MM.1S (cell line): ENCODE data around the gene MAD1L1.

ENCODE experiments used
- DNase-seq: peaks from one replicate; pipeline ENCODE4 v3.0.0-alpha.2; 2015
- H2AFZ ChIP-seq: fragments of 300-600 bp; sonication (generic); 2 replicates; pipeline ENCODE4 v1.6.0; 2016; ENCODE audit warnings: antibody characterized with exemption, low read length
- H3F3A ChIP-seq: fragments of 300-600 bp; sonication (generic); 2 replicates; pipeline ENCODE4 v1.6.1; 2016; ENCODE audit warnings: mild to moderate bottlenecking, antibody characterized with exemption, low read length, moderate library complexity, mixed read lengths; ENCODE audit not compliant: insufficient read depth
- H3K27ac ChIP-seq: fragments of 300-600 bp; sonication (generic); 2 replicates; pipeline ENCODE4 v1.5.1; 2016; ENCODE audit warnings: mild to moderate bottlenecking, low read length
- H3K27me3 ChIP-seq: fragments of 300-600 bp; sonication (generic); replicated peaks from 2 replicates; pipeline ENCODE4 v1.6.0; 2016; ENCODE audit warnings: low read length; ENCODE audit not compliant: insufficient read depth
- H3K36me3 ChIP-seq: fragments of 300-600 bp; sonication (generic); replicated peaks from 2 replicates; pipeline ENCODE4 v1.6.1; 2016; ENCODE audit warnings: mild to moderate bottlenecking, low read length, mixed read lengths; ENCODE audit not compliant: insufficient read depth
- H3K4me1 ChIP-seq: fragments of 300-600 bp; sonication (generic); 2 replicates; pipeline ENCODE4 v1.6.1; 2016; ENCODE audit warnings: low read length, mixed read lengths
- H3K4me2 ChIP-seq: fragments of 300-600 bp; sonication (generic); 2 replicates; pipeline ENCODE4 v1.6.0; 2016; ENCODE audit warnings: low read depth, low read length
- H3K4me3 ChIP-seq: fragments of 300-600 bp; sonication (generic); 2 replicates; pipeline ENCODE4 v1.5.1; 2016; ENCODE audit warnings: low read length, mixed read lengths
- H3K79me2 ChIP-seq: fragments of 300-600 bp; sonication (generic); 2 replicates; pipeline ENCODE4 v1.6.1; 2016; ENCODE audit warnings: mixed run types, low read length, mixed read lengths
- H3K9ac ChIP-seq: fragments of 300-600 bp; sonication (generic); 2 replicates; pipeline ENCODE4 v1.6.1; 2016; ENCODE audit warnings: low read length, mixed read lengths
- H3K9me2 ChIP-seq: fragments of 300-600 bp; sonication (generic); replicated peaks from 2 replicates; pipeline ENCODE4 v1.6.1; 2016; ENCODE audit warnings: mild to moderate bottlenecking, low read length, mixed read lengths; ENCODE audit not compliant: insufficient read depth
- H3K9me3 ChIP-seq: fragments of 300-600 bp; sonication (generic); replicated peaks from 2 replicates; pipeline ENCODE4 v1.6.1; 2016; ENCODE audit warnings: mild to moderate bottlenecking, low read length, mixed read lengths; ENCODE audit not compliant: insufficient read depth
- H4K20me1 ChIP-seq: fragments of 300-600 bp; sonication (generic); 2 replicates; pipeline ENCODE4 v1.6.1; 2016; ENCODE audit warnings: mild to moderate bottlenecking, low read length, moderate library complexity, mixed read lengths; ENCODE audit not compliant: insufficient read depth
- CTCF ChIP-seq: fragments of 300-600 bp; sonication (generic); IDR thresholded peaks from 2 replicates; pipeline ENCODE4 v1.5.1; 2016; ENCODE audit warnings: antibody characterized with exemption, low read length, mixed read lengths
- EZH2 ChIP-seq: fragments of 300-600 bp; sonication (generic); optimal IDR thresholded peaks from 2 replicates; pipeline ENCODE3; 2017; ENCODE audit warnings: low read depth, mild to moderate bottlenecking, antibody characterized with exemption, low read length, mixed read lengths
- EZH2phosphoT487 ChIP-seq: fragments of 300-600 bp; sonication (generic); IDR thresholded peaks from 2 replicates; pipeline ENCODE4 v1.6.1; 2018; ENCODE audit warnings: antibody characterized with exemption, low read length

Gene MAD1L1

GRCh38 chr7:2272031-2272430 lies 39.3 kb upstream of the MAD1L1 start:
- Histone ChIP-seq H3K4me1 (no peaks in the 10 kb centered on the region), H3K9me3 (no peaks in the 10 kb centered on the region), H3K36me3 (no peaks in the 10 kb centered on the region), H4K20me1 (no peaks in the 10 kb centered on the region), H3K4me2 (no peak overlapping the region), H3K4me3 (no peak overlapping the region), H3K9ac (no peak overlapping the region), H3K27ac (no peak overlapping the region), H3F3A (no peaks in the 10 kb centered on the region), H3K9me2 (no peaks in the 10 kb centered on the region), H3K79me2 (no peaks in the 10 kb centered on the region), H3K27me3 (no peaks in the 10 kb centered on the region), H2AFZ (no peak overlapping the region)
- TF ChIP-seq CTCF (no peak), EZH2 (no peak), EZH2phosphoT487 (no peak)
- DNase-seq = no peak

GRCh38 chr7:2271273-2272026 lies 38.7 kb upstream of the MAD1L1 start:
- Histone ChIP-seq H3K79me2 (no peaks in the 10 kb centered on the region), H3K9me3 (no peaks in the 10 kb centered on the region), H3K4me2 (no peak overlapping the region), H3K27ac (no peak overlapping the region), H3K36me3 (no peaks in the 10 kb centered on the region), H3F3A (no peaks in the 10 kb centered on the region), H3K9me2 (no peaks in the 10 kb centered on the region), H3K27me3 (no peaks in the 10 kb centered on the region), H2AFZ (no peak overlapping the region), H3K9ac (no peak overlapping the region), H3K4me1 (no peaks in the 10 kb centered on the region), H3K4me3 (no peak overlapping the region), H4K20me1 (no peaks in the 10 kb centered on the region)
- TF ChIP-seq EZH2 (no peak), EZH2phosphoT487 (no peak), CTCF (no peak)
- no peak for DNase-seq

GRCh38 chr7:2270495-2270894 lies 37.8 kb upstream of the MAD1L1 start:
- Histone ChIP-seq H3K27me3 (no peaks in the 10 kb centered on the region), H3K9me2 (no peaks in the 10 kb centered on the region), H3K36me3 (no peaks in the 10 kb centered on the region), H3K4me1 (no peaks in the 10 kb centered on the region), H3K9me3 (no peaks in the 10 kb centered on the region), H3K4me2 (no peak overlapping the region), H3F3A (no peaks in the 10 kb centered on the region), H3K27ac (no peak overlapping the region), H3K4me3 (no peak overlapping the region), H2AFZ (no peak overlapping the region), H3K9ac (no peak overlapping the region), H4K20me1 (no peaks in the 10 kb centered on the region), H3K79me2 (no peaks in the 10 kb centered on the region)
- TF ChIP-seq EZH2phosphoT487 (no peak), CTCF (no peak), EZH2 (no peak)
- DNase-seq = no peak
